Vagina (tissue), 2 donors: ENCODE measurements around the gene MTHFSD. TPM values are rescaled to one million over a fixed set of nuclear protein-coding genes. Genes with fewer than 3 reads are reported as not detected.

Experiments used
- DNase-seq, 2 donors: peaks; one replicate each; pipeline ENCODE4 v3.0.0-alpha.2; 2017; ENCODE audit errors: extremely low spot score in 2 of 2
- H3K27ac ChIP-seq: fragments of 200-600 bp; sonication (generic); one replicate; pipeline ENCODE4 v1.5.1; 2019
- H3K27me3 ChIP-seq: fragments of 200-600 bp; sonication (generic); one replicate; pipeline ENCODE4 v1.5.1; 2019
- H3K36me3 ChIP-seq, 2 donors: fragments of 200-600 bp; sonication (generic); one replicate each; pipeline ENCODE4 v1.5.1; 2017 to 2019
- H3K4me1 ChIP-seq: fragments of 200-600 bp; sonication (generic); one replicate; pipeline ENCODE4 v1.5.1; 2019
- H3K4me3 ChIP-seq, 2 donors: fragments of 200-600 bp; sonication (generic); 1 replicate in 1 of 2; 2 replicates in 1 of 2; pipeline ENCODE4 v1.5.1; 2016 to 2019
- H3K9me3 ChIP-seq: fragments of 200-600 bp; sonication (generic); one replicate; pipeline ENCODE4 v1.5.1; 2019
- CTCF ChIP-seq, 3 experiments: fragments of 450-650 bp in 2 of 3; fragments of 200-600 bp in 1 of 3; sonication (generic) in 1 of 3; IDR thresholded peaks; one replicate each; pipeline ENCODE4 v1.5.1; 2017 to 2019; ENCODE audit warnings: antibody characterized with exemption in 3 of 3, mild to moderate bottlenecking in 2 of 3, moderate library complexity in 2 of 3
- POLR2A ChIP-seq, 2 donors: fragments of 450-650 bp; IDR thresholded peaks; one replicate each; pipeline ENCODE4 v1.6.1; 2017; ENCODE audit warnings: antibody characterized with exemption in 2 of 2, mild to moderate bottlenecking in 2 of 2, moderate library complexity in 2 of 2
- POLR2AphosphoS5 ChIP-seq, 2 donors: sonication (generic); formaldehyde crosslinking; IDR thresholded peaks; one replicate each; pipeline ENCODE4 v1.9.0; 2017; ENCODE audit warnings: antibody characterized with exemption in 2 of 2, mild to moderate bottlenecking in 2 of 2, low read depth in 1 of 2; ENCODE audit not compliant: insufficient read depth in 1 of 2
- intact Hi-C: fragments of 100-400 bp; cut with DNase I; formaldehyde crosslinking; loops from one replicate; pipeline ENCODE4 v1.15.1; 2023
- total RNA-seq: library from RNA; depleted of rRNA; stranded (reverse); fragments of >200 nt; gene quantifications from one replicate; pipeline ENCODE4 v1.2.3, GENCODE V29; 2016

Gene MTHFSD
- total RNA-seq, 1 donor from 2014 or later: 20.4 TPM

- DNase-seq: no peak
- Histone ChIP-seq H3K4me3 (no peak overlapping the region), H3K9me3 (no peaks in the 10 kb centered on the region), H3K4me1 (peaks cover 17% of the 10 kb centered on the region), H3K27ac (no peak overlapping the region), H3K36me3 (no peaks in the 10 kb centered on the region), H3K27me3 (no peaks in the 10 kb centered on the region)
- intact Hi-C loops: loop anchor here (10.0 kb wide), 2 partner anchors 248 to 698 kb away; no protein-coding TSS in a partner anchor
- no peak for TF ChIP-seq CTCF (IDR thresholded peaks at IDR 0.05)
- TF ChIP-seq POLR2AphosphoS5 (IDR thresholded peaks at IDR 0.05; ENCODE audit: insufficient read depth in 1 of 2, low read depth in 1 of 2): no peak
- no peak for TF ChIP-seq POLR2A (IDR thresholded peaks at IDR 0.05)
Measured at GRCh38 chr16:86523166-86523740, 31.8 kb downstream of the MTHFSD start.

- H3K36me3 ChIP-seq: no peaks in the 10 kb centered on the region
- H3K27ac ChIP-seq: no peak overlapping the region
- DNase-seq: no peak
- H3K27me3 ChIP-seq: no peaks in the 10 kb centered on the region
- H3K4me3 ChIP-seq: no peak overlapping the region
- TF ChIP-seq POLR2A (IDR thresholded peaks at IDR 0.05) (no peak), POLR2AphosphoS5 (IDR thresholded peaks at IDR 0.05; ENCODE audit: insufficient read depth in 1 of 2, low read depth in 1 of 2) (no peak), CTCF (IDR thresholded peaks at IDR 0.05) (no peak)
- no peaks in the 10 kb centered on the region for H3K9me3 ChIP-seq
- intact Hi-C loops: loop anchor here (10.0 kb wide), 2 partner anchors 248 to 698 kb away; no protein-coding TSS in a partner anchor
- H3K4me1 ChIP-seq: peaks cover 17% of the 10 kb centered on the region
Measured at GRCh38 chr16:86522634-86523033, 32.4 kb downstream of the MTHFSD start.

- no peak for DNase-seq
- intact Hi-C loops: loop anchor here (10.0 kb wide), 2 partner anchors 247 to 697 kb away; no protein-coding TSS in a partner anchor
- Histone ChIP-seq H3K27me3 (no peaks in the 10 kb centered on the region), H3K4me3 (no peak overlapping the region), H3K36me3 (no peaks in the 10 kb centered on the region), H3K9me3 (no peaks in the 10 kb centered on the region), H3K4me1 (peaks cover 20% of the 10 kb centered on the region), H3K27ac (no peak overlapping the region)
- TF ChIP-seq CTCF (IDR thresholded peaks at IDR 0.05): no peak
- no peak for TF ChIP-seq POLR2AphosphoS5 (IDR thresholded peaks at IDR 0.05; ENCODE audit: insufficient read depth in 1 of 2, low read depth in 1 of 2)
Measured at GRCh38 chr16:86521236-86522197, 33.5 kb downstream of the MTHFSD start.

- H3K9me3 ChIP-seq: no peaks in the 10 kb centered on the region
- no peak for DNase-seq
- no peak overlapping the region for H3K27ac ChIP-seq
- peaks cover 21% of the 10 kb centered on the region for H3K4me1 ChIP-seq
- no peaks in the 10 kb centered on the region for H3K36me3 ChIP-seq
- intact Hi-C loops: loop anchor here (10.0 kb wide), 2 partner anchors 246 to 696 kb away; no protein-coding TSS in a partner anchor
- no peak overlapping the region for H3K4me3 ChIP-seq
- TF ChIP-seq POLR2AphosphoS5 (IDR thresholded peaks at IDR 0.05; ENCODE audit: insufficient read depth in 1 of 2, low read depth in 1 of 2) (no peak), POLR2A (IDR thresholded peaks at IDR 0.05) (no peak), CTCF (IDR thresholded peaks at IDR 0.05) (no peak)
- no peaks in the 10 kb centered on the region for H3K27me3 ChIP-seq
Measured at GRCh38 chr16:86520317-86521210, 34.5 kb downstream of the MTHFSD start.
